Spleen (tissue), 11 donors: ENCODE measurements around the gene KLHL33. TPM values are rescaled to one million over a fixed set of nuclear protein-coding genes. Genes with fewer than 3 reads are reported as not detected.

Source experiments
- DNase-seq: peaks from one replicate; pipeline ENCODE4 v3.0.0-alpha.2; 2020
- H3K27ac ChIP-seq, 8 donors: fragments of 200-600 bp; sonication (generic) in 7 of 8; 1 replicate in 4 of 8; 2 replicates in 4 of 8; pipeline versions ENCODE4 v1.5.0 to v1.8.0; 2016 to 2021; ENCODE audit warnings: inconsistent platforms in 4 of 8, mild to moderate bottlenecking in 4 of 8, moderate library complexity in 1 of 8
- H3K27me3 ChIP-seq, 7 donors: fragments of 200-600 bp; sonication (generic) in 6 of 7; replicated peaks in 1 of 7; 1 replicate in 4 of 7; 2 replicates in 3 of 7; pipeline versions ENCODE4 v1.5.0 to v1.8.0; 2016 to 2021; ENCODE audit warnings: inconsistent platforms in 3 of 7, mild to moderate bottlenecking in 1 of 7
- H3K36me3 ChIP-seq, 6 donors: fragments of 200-600 bp; sonication (generic) in 5 of 6; 1 replicate in 4 of 6; 2 replicates in 2 of 6; pipeline versions ENCODE4 v1.5.0 to v1.8.0; 2016 to 2021; ENCODE audit warnings: inconsistent platforms in 2 of 6
- H3K4me1 ChIP-seq, 6 donors: fragments of 200-600 bp; sonication (generic) in 5 of 6; 1 replicate in 3 of 6; 2 replicates in 3 of 6; pipeline versions ENCODE4 v1.5.0 to v1.8.0; 2016 to 2021; ENCODE audit warnings: inconsistent platforms in 3 of 6
- H3K4me3 ChIP-seq, 8 donors: fragments of 200-600 bp; sonication (generic) in 7 of 8; 1 replicate in 4 of 8; 2 replicates in 4 of 8; pipeline versions ENCODE4 v1.5.0 to v1.8.0; 2016 to 2021; ENCODE audit warnings: inconsistent platforms in 4 of 8, mild to moderate bottlenecking in 4 of 8, moderate library complexity in 2 of 8
- H3K9me3 ChIP-seq, 8 donors: fragments of 200-600 bp; sonication (generic) in 7 of 8; 1 replicate in 4 of 8; 2 replicates in 4 of 8; pipeline versions ENCODE4 v1.5.0 to v1.8.0; 2016 to 2021; ENCODE audit warnings: inconsistent platforms in 4 of 8
- CTCF ChIP-seq, 11 experiments: fragments of 200-600 bp in 7 of 11; fragments of 450-650 bp in 4 of 11; sonication (generic) in 4 of 11; IDR thresholded peaks in 8 of 11; conservative IDR thresholded peaks in 3 of 11; 1 replicate in 7 of 11; 2 replicates in 4 of 11; pipeline versions ENCODE4 v1.4.0 to v1.8.0; 2016 to 2021; ENCODE audit warnings: antibody characterized with exemption in 11 of 11, inconsistent platforms in 4 of 11, mild to moderate bottlenecking in 1 of 11
- POLR2A ChIP-seq, 3 donors: fragments of 450-650 bp; IDR thresholded peaks; one replicate each; pipeline ENCODE4 v1.5.1; 2017; ENCODE audit warnings: antibody characterized with exemption in 3 of 3, mild to moderate bottlenecking in 1 of 3
- POLR2AphosphoS5 ChIP-seq, 3 donors: sonication (generic); formaldehyde crosslinking; IDR thresholded peaks; one replicate each; pipeline ENCODE4 v1.5.1; 2017; ENCODE audit warnings: antibody characterized with exemption in 3 of 3
- WGBS, 5 donors: extraction: QIAGEN DNeasy Blood & Tissue Kit in 3 of 5; methylation state at CpG; one replicate each; pipeline versions ENCODE4 v1.1.5 to v1.1.7; 2013 to 2018; 5-methylcytosine and 5-hydroxymethylcytosine counted together
- intact Hi-C: fragments of 100-400 bp; cut with DNase I; formaldehyde crosslinking; loops from one replicate; pipeline ENCODE4 v1.15.0; 2023; ENCODE audit warnings: low total_unique reads
- polyA plus RNA-seq, 3 donors: library from polyadenylated mRNA; stranded (reverse); fragments of 200-250 nt; gene quantifications; one replicate each; pipeline ENCODE4 v1.2.1, GENCODE V29; 2013
- total RNA-seq, 7 donors: library from RNA; depleted of rRNA in 3 of 7; stranded (reverse); fragments of >200 nt in 3 of 7; fragmentation: NEBNext Ultra II Directional in 4 of 7; extraction: Animal tissue kit (Norgen Biotek cat#: 25700) in 4 of 7; gene quantifications; one replicate each; pipeline versions ENCODE4 v1.1.0 to v1.2.1, GENCODE V29; 2016 to 2021
- donor health status: healthy with polysubstance abuse.
- donor health status: DM: no; HTN: no; CAD: no; lungs with moderate emphysema.
- donor health status: DM: no; HTN: no; CAD: no.
- donor health status: Bipolar disorder and iron deficiency.
- donor health status: healthy.
- donor health status: DM: no; HTN: no; CAD: no.
- donor health status: DM: yes; HTN: yes; CAD: no.

KLHL33 gene
- total and polyA plus RNA-seq, 10 donors: 0.22 to 2.9 (median 0.75) TPM; not detected in 1

- TF ChIP-seq POLR2A (IDR thresholded peaks at IDR 0.05): peak in 2 of 3 donors; percentile 71 to 84
- peak in 4 of 11 experiments; percentile 12 to 38 (median 19) for TF ChIP-seq CTCF (IDR thresholded peaks at IDR 0.05 in 8 of 11, conservative IDR thresholded peaks at IDR 0.05 in 3 of 11)
- peak; percentile 94 to 95 (median 94) for TF ChIP-seq POLR2AphosphoS5 (IDR thresholded peaks at IDR 0.05)
- Histone ChIP-seq H3K36me3 (peaks cover 3 to 40% (median 35%) of the 10 kb centered on the region in 6 donors), H3K4me1 (peaks cover 22 to 63% (median 50%) of the 10 kb centered on the region in 6 donors), H3K27ac (peak within 1 kb of the TSS; percentile 92 to 99 (median 98)), H3K4me3 (peak within 1 kb of the TSS; percentile 78 to 95 (median 86)), H3K9me3 (no peaks in the 10 kb centered on the region), H3K27me3 (no peaks in the 10 kb centered on the region)
- peak; percentile 100 for DNase-seq
- WGBS, 5 donors: 0 to 1% (median 1%) methylated on average over 21 to 67 of the region's 67 CpGs
- intact Hi-C loops: loop anchor here (10.0 kb wide), 1 partner anchor 47 kb away; the partner anchor contains the start of gene TEP1
These were observed 25.5 kb upstream of the KLHL33 start, which contains the start of gene PIP4P1 for GRCh38 chr14:20461225-20462141. TSS of gene PIP4P1 (minus strand) at chr14:20461434. CDS start at chr14:20461325, 109 bp downstream.

- no peak for DNase-seq
- no peaks in the 10 kb centered on the region for H3K9me3 ChIP-seq
- peaks cover 30 to 72% (median 58%) of the 10 kb centered on the region in 6 donors for H3K4me1 ChIP-seq
- H3K36me3 ChIP-seq: peaks cover 3 to 43% (median 37%) of the 10 kb centered on the region in 6 donors
- no peak for TF ChIP-seq CTCF (IDR thresholded peaks at IDR 0.05 in 8 of 11, conservative IDR thresholded peaks at IDR 0.05 in 3 of 11)
- peak in 1 of 3 donors; percentile 21 for TF ChIP-seq POLR2AphosphoS5 (IDR thresholded peaks at IDR 0.05)
- 3 to 4% (median 4%) methylated on average over 16 to 32 of the region's 32 CpGs for WGBS, 5 donors
- H3K27me3 ChIP-seq: no peaks in the 10 kb centered on the region
- H3K27ac ChIP-seq: peak overlapping the region; percentile 92 to 99 (median 98)
- intact Hi-C loops: loop anchor here (10.0 kb wide), 1 partner anchor 46 kb away; the partner anchor contains the start of gene TEP1
- peak overlapping the region; percentile 78 to 95 (median 86) for H3K4me3 ChIP-seq
These were observed 24.7 kb upstream of the KLHL33 start for GRCh38 chr14:20460458-20461224.

GRCh38 chr14:20458031-20458789 is 22.2 kb upstream of the KLHL33 start:
- DNase-seq: no peak
- Histone ChIP-seq H3K4me3 (no peak overlapping the region), H3K9me3 (no peaks in the 10 kb centered on the region), H3K27me3 (no peaks in the 10 kb centered on the region), H3K27ac (peak overlapping the region in 4 of 8 donors; percentile 32 to 95 (median 72)), H3K4me1 (peaks cover 43 to 83% (median 69%) of the 10 kb centered on the region in 6 donors), H3K36me3 (peaks cover 3 to 43% (median 37%) of the 10 kb centered on the region in 6 donors)
- intact Hi-C loops: no loop called here
- WGBS, 5 donors: 56 to 70% (median 58%) methylated on average over 7 to 8 of the region's 8 CpGs
- peak in 1 of 3 donors; percentile 10 for TF ChIP-seq POLR2AphosphoS5 (IDR thresholded peaks at IDR 0.05)
- TF ChIP-seq POLR2A (IDR thresholded peaks at IDR 0.05): no peak

GRCh38 chr14:20456971-20457370 is 21.0 kb upstream of the KLHL33 start:
- TF ChIP-seq CTCF (IDR thresholded peaks at IDR 0.05 in 8 of 11, conservative IDR thresholded peaks at IDR 0.05 in 3 of 11): no peak
- peak; percentile 29 to 52 (median 42) for TF ChIP-seq POLR2AphosphoS5 (IDR thresholded peaks at IDR 0.05)
- Histone ChIP-seq H3K27ac (peak overlapping the region in 5 of 8 donors; percentile 32 to 97 (median 93)), H3K4me3 (peak overlapping the region in 1 of 8 donors; percentile 81), H3K9me3 (no peaks in the 10 kb centered on the region), H3K27me3 (no peaks in the 10 kb centered on the region), H3K36me3 (peaks cover 6 to 54% (median 43%) of the 10 kb centered on the region in 6 donors), H3K4me1 (peaks cover 45 to 85% (median 72%) of the 10 kb centered on the region in 6 donors)
- DNase-seq: no peak
- intact Hi-C loops: no loop called here
- WGBS, 5 donors: 51 to 73% (median 61%) methylated on average over 13 of the region's 13 CpGs
